ENCODE data around the gene RABGEF1. TPM values are rescaled to one million over a fixed set of nuclear protein-coding genes. Genes with fewer than 3 reads are reported as not detected.

RABGEF1 gene
- total RNA-seq, 4 donors from 2014 or later = 31.0 to 35.6 (median 34.5) TPM

GRCh38 chr7:66743920-66744319, 3.4 kb downstream of the RABGEF1 start:
- H3K27ac ChIP-seq = no peak overlapping the region
- H3K36me3 ChIP-seq = no peaks in the 10 kb centered on the region
- no peak for DNase-seq (ENCODE audit: low spot score in 2 of 2)
- TF ChIP-seq POLR2A (IDR thresholded peaks at IDR 0.05) = no peak
- TF ChIP-seq EP300 (IDR thresholded peaks at IDR 0.05) = no peak
- TF ChIP-seq, protein P1, sequence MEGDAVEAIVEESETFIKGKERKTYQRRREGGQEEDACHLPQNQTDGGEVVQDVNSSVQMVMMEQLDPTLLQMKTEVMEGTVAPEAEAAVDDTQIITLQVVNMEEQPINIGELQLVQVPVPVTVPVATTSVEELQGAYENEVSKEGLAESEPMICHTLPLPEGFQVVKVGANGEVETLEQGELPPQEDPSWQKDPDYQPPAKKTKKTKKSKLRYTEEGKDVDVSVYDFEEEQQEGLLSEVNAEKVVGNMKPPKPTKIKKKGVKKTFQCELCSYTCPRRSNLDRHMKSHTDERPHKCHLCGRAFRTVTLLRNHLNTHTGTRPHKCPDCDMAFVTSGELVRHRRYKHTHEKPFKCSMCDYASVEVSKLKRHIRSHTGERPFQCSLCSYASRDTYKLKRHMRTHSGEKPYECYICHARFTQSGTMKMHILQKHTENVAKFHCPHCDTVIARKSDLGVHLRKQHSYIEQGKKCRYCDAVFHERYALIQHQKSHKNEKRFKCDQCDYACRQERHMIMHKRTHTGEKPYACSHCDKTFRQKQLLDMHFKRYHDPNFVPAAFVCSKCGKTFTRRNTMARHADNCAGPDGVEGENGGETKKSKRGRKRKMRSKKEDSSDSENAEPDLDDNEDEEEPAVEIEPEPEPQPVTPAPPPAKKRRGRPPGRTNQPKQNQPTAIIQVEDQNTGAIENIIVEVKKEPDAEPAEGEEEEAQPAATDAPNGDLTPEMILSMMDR (IDR thresholded peaks at IDR 0.05) = no peak
- no peak overlapping the region for H3K4me3 ChIP-seq
- peaks cover 0 to 53% (median 14%) of the 10 kb centered on the region in 4 donors for H3K4me1 ChIP-seq
- no peaks in the 10 kb centered on the region for H3K9me3 ChIP-seq
- 95 to 96% methylated on average over 9 of the region's 9 CpGs for WGBS, 2 donors
- no peaks in the 10 kb centered on the region for H3K27me3 ChIP-seq

GRCh38 chr7:66747385-66747784, 6.9 kb downstream of the RABGEF1 start:
- Histone ChIP-seq H3K36me3 (no peaks in the 10 kb centered on the region), H3K27me3 (no peaks in the 10 kb centered on the region), H3K4me3 (no peak overlapping the region), H3K4me1 (peaks cover 0 to 43% (median 6%) of the 10 kb centered on the region in 4 donors), H3K9me3 (no peaks in the 10 kb centered on the region), H3K27ac (no peak overlapping the region)
- WGBS, 2 donors = 80 to 87% methylated on average over 2 of the region's 2 CpGs
- DNase-seq (ENCODE audit: low spot score in 2 of 2) = no peak
- TF ChIP-seq, protein P1 (IDR thresholded peaks at IDR 0.05) = no peak
- TF ChIP-seq EP300 (IDR thresholded peaks at IDR 0.05) (no peak), POLR2A (IDR thresholded peaks at IDR 0.05) (no peak)

DNA sequence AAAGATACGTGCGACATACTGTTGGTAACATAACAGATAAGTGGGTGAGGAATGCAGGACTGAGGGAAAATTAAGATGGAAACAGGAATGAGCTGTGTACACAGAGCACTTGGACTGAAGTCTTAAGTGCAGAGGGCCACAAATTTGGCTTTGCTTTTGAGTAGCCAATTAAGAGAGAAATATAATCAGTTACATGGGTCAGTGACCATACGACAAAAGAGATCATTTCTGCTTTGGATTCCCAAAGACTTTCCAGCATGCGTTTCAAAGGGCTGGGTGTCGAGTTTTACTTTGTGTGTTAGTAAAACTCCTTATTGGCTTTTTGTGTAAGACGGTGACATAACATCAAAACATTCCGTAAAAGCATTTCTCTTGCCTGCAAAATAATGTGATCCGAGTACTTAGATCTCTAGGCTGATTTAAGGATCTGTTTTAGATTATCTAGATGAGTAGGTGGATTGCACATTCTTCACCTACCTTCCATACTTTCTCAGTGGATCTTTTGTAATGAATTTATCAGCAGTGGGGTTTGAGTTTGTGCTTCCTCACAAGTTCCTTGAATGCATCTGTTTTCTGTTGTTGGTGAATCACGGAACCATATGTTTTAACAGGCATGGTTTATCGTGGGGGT, 7.5 kb downstream of the RABGEF1 start:
- no peak for TF ChIP-seq EP300 (IDR thresholded peaks at IDR 0.05)
- TF ChIP-seq POLR2A (IDR thresholded peaks at IDR 0.05) = no peak
- TF ChIP-seq, protein P1 (IDR thresholded peaks at IDR 0.05) = no peak
- H3K27me3 ChIP-seq = no peaks in the 10 kb centered on the region
- no peaks in the 10 kb centered on the region for H3K36me3 ChIP-seq
- WGBS, 2 donors = 51 to 54% methylated on average over 10 of the region's 10 CpGs
- peak overlapping the region in 1 of 4 donors; percentile 43 for H3K27ac ChIP-seq
- H3K4me3 ChIP-seq = no peak overlapping the region
- no peak for DNase-seq (ENCODE audit: low spot score in 2 of 2)
- no peaks in the 10 kb centered on the region for H3K9me3 ChIP-seq
- peaks cover 0 to 37% (median 6%) of the 10 kb centered on the region in 4 donors for H3K4me1 ChIP-seq

DNA sequence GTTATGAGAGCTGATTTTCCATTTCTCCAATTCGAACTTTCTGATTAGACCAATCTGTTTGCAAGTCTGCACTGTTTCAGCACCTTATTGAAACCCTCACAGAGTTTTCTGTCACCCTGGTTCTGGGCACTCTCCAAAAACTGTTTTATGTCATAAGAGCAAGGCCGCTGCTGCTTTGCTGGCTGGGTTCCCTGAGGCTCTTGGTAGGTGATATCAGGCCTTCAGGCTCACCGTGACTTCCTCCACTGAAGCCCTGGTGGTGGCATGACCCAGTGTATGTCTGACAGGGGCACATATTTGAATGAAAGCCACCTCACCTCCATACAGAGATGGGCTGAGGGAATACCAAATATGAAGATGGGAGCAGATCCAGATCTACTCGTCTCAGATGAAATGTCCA, 8.3 kb downstream of the RABGEF1 start:
- H3K27ac ChIP-seq = no peak overlapping the region
- no peaks in the 10 kb centered on the region for H3K9me3 ChIP-seq
- WGBS, 2 donors = 53 to 54% methylated on average over 4 of the region's 4 CpGs
- TF ChIP-seq POLR2A (IDR thresholded peaks at IDR 0.05) = no peak
- TF ChIP-seq, protein P1 (IDR thresholded peaks at IDR 0.05) = no peak
- no peak for TF ChIP-seq EP300 (IDR thresholded peaks at IDR 0.05)
- no peak overlapping the region for H3K4me3 ChIP-seq
- H3K4me1 ChIP-seq = peaks cover 0 to 33% (median 6%) of the 10 kb centered on the region in 4 donors
- no peaks in the 10 kb centered on the region for H3K27me3 ChIP-seq
- H3K36me3 ChIP-seq = no peaks in the 10 kb centered on the region
- no peak for DNase-seq (ENCODE audit: low spot score in 2 of 2)

DNA sequence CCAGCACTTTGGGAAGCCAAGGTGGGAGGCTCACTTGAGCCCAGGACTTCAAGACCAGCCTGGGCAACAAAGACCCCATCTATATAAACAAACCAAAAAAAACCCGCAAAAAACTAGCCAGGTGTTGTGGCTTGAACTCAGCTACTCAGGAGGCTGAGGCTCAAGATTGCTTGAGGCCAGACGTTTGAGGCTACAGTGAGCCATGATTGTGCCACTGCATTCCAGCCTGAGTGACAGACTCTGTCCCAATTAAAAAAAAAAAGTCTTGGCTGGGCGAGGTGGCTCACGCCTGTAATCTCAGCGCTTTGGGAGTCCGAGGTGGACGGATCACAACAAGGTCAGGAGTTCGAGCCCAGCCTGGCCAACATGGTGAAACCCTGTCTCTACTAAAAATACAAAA, 11.4 kb downstream of the RABGEF1 start:
- WGBS, 2 donors = 95 to 97% methylated on average over 8 of the region's 8 CpGs
- DNase-seq (ENCODE audit: low spot score in 2 of 2) = no peak
- no peak overlapping the region for H3K4me3 ChIP-seq
- no peaks in the 10 kb centered on the region for H3K36me3 ChIP-seq
- peaks cover 0 to 53% (median 6%) of the 10 kb centered on the region in 4 donors for H3K4me1 ChIP-seq
- TF ChIP-seq, protein P1 (IDR thresholded peaks at IDR 0.05) = no peak
- TF ChIP-seq POLR2A (IDR thresholded peaks at IDR 0.05) = no peak
- TF ChIP-seq EP300 (IDR thresholded peaks at IDR 0.05) = no peak
- H3K27ac ChIP-seq = no peak overlapping the region
- no peaks in the 10 kb centered on the region for H3K27me3 ChIP-seq
- H3K9me3 ChIP-seq = no peaks in the 10 kb centered on the region
